GM12873 (cell line): ENCODE results near the gene CDC5L.

ENCODE experiments used
- CTCF ChIP-seq: IDR thresholded peaks from 2 replicates; pipeline ENCODE4 v1.5.1; 2012; ENCODE audit warnings: low read depth, mild to moderate bottlenecking, moderate library complexity, low read length, control low read depth; ENCODE audit not compliant: insufficient read depth; ENCODE audit errors: missing control alignments

The CDC5L gene

GRCh38 chr6:44342489-44342888 is 45.0 kb upstream of the CDC5L start, which contains the start of gene SPATS1:
TSS of gene SPATS1 (plus strand) at chr6:44342650. CDS start at chr6:44343096, 446 bp downstream.
- TF ChIP-seq CTCF: no peak

- no peak for TF ChIP-seq CTCF
Observed at GRCh38 chr6:44349904-44350649, 37.4 kb upstream of the CDC5L start.

GRCh38 chr6:44352259-44352658 is 35.2 kb upstream of the CDC5L start:
- TF ChIP-seq CTCF: no peak

GRCh38 chr6:44353336-44353735 is 34.2 kb upstream of the CDC5L start:
- no peak for TF ChIP-seq CTCF

- no peak for TF ChIP-seq CTCF
Observed at GRCh38 chr6:44355640-44356039, 31.9 kb upstream of the CDC5L start.

- no peak for TF ChIP-seq CTCF
Observed at GRCh38 chr6:44356487-44356886, 31.0 kb upstream of the CDC5L start.

GRCh38 chr6:44359973-44360372 is 27.5 kb upstream of the CDC5L start:
- TF ChIP-seq CTCF: no peak
